DND-41 (cell line): ENCODE results near the gene F2RL3.

Experiments
- EZH2 ChIP-seq: IDR thresholded peaks from 3 replicates; pipeline ENCODE4 v1.6.1; 2012; ENCODE audit warnings: borderline replicate concordance, low read depth, mild to moderate bottlenecking, moderate library complexity, low read length, inconsistent platforms; ENCODE audit not compliant: severe bottlenecking
- TF ChIP-seq, protein P1 (sequence below): IDR thresholded peaks from 2 replicates; pipeline ENCODE4 v1.5.1; 2012; ENCODE audit warnings: borderline replicate concordance, low read length, moderate library complexity, mild to moderate bottlenecking; ENCODE audit not compliant: poor library complexity, severe bottlenecking; ENCODE audit errors: extremely low read depth

GRCh38 chr19:16940626-16941025 lies 51.8 kb downstream of the F2RL3 start:
- TF ChIP-seq, protein P1, sequence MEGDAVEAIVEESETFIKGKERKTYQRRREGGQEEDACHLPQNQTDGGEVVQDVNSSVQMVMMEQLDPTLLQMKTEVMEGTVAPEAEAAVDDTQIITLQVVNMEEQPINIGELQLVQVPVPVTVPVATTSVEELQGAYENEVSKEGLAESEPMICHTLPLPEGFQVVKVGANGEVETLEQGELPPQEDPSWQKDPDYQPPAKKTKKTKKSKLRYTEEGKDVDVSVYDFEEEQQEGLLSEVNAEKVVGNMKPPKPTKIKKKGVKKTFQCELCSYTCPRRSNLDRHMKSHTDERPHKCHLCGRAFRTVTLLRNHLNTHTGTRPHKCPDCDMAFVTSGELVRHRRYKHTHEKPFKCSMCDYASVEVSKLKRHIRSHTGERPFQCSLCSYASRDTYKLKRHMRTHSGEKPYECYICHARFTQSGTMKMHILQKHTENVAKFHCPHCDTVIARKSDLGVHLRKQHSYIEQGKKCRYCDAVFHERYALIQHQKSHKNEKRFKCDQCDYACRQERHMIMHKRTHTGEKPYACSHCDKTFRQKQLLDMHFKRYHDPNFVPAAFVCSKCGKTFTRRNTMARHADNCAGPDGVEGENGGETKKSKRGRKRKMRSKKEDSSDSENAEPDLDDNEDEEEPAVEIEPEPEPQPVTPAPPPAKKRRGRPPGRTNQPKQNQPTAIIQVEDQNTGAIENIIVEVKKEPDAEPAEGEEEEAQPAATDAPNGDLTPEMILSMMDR, result no peak
- TF ChIP-seq EZH2, result no peak
